ENCODE results near the gene LSAMP.

The LSAMP gene

DNA sequence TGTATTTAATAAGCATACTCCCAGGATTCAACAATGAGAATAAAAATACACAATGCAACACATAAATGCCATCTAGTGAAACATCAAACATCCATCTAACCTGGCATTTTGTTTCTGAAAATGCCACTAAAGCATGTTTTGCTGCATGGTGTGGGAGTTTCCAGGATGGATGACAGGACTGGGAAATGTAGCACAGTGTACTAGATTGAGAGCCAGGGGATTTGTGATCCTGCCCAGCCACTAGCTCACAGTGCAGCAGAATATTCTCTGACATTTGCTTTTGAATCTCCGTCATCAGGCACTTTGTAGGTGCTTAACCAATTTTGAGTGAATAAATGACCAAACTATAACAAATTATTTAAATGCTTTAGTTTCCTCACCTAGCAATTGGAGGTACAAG is 417.1 kb downstream of the LSAMP start:
- H3K23ac ChIP-seq (ENCODE audit: low read length): no peak overlapping the region
- DNase-seq: no peak
- H3K9me3 ChIP-seq (ENCODE audit: insufficient read depth, low read depth, low read length): no peaks in the 10 kb centered on the region
- H4K8ac ChIP-seq (ENCODE audit: low read depth, low read length): no peak overlapping the region
- no peak overlapping the region for H3K14ac ChIP-seq (ENCODE audit: low read length)
- H3K4me1 ChIP-seq (ENCODE audit: control insufficient read depth in 1 of 2, insufficient read depth in 2 of 2, low read length in 2 of 2): no peaks in the 10 kb centered on the region
- H3K4me2 ChIP-seq (ENCODE audit: low read length): no peak overlapping the region
- H2AFZ ChIP-seq (ENCODE audit: insufficient read depth, low read length, poor library complexity): no peak overlapping the region
- no peak overlapping the region for H3K27ac ChIP-seq (ENCODE audit: low read depth, low read length)
- H3K9ac ChIP-seq (ENCODE audit: low read length): no peak overlapping the region
- no peak overlapping the region for H4K91ac ChIP-seq (ENCODE audit: low read depth, low read length)
- H3K79me2 ChIP-seq (ENCODE audit: control insufficient read depth, insufficient read depth, low read length, poor library complexity): no peaks in the 10 kb centered on the region
- H2BK5ac ChIP-seq (ENCODE audit: low read depth, low read length, poor library complexity): no peak overlapping the region
- WGBS (ENCODE audit: extremely low coverage, insufficient coverage, insufficient read length): no CpG with 5 or more reads among the region's 1 CpG
- H3K4ac ChIP-seq (ENCODE audit: low read depth, low read length): no peak overlapping the region
- H3K4me3 ChIP-seq (ENCODE audit: low read depth, low read length): no peak overlapping the region
- H3K27me3 ChIP-seq (ENCODE audit: insufficient read depth, low read length): no peaks in the 10 kb centered on the region
- H3K18ac ChIP-seq (ENCODE audit: low read length): no peak overlapping the region
- H3K79me1 ChIP-seq (ENCODE audit: low read length): no peaks in the 10 kb centered on the region
- H4K12ac ChIP-seq (ENCODE audit: low read depth, low read length): no peak overlapping the region
- H2BK12ac ChIP-seq (ENCODE audit: low read length): no peak overlapping the region
- no peaks in the 10 kb centered on the region for H3K36me3 ChIP-seq (ENCODE audit: control insufficient read depth in 1 of 2, insufficient read depth in 2 of 2, low read length in 2 of 2)
- H2AK5ac ChIP-seq (ENCODE audit: low read length): no peak overlapping the region
- H2BK120ac ChIP-seq (ENCODE audit: insufficient read depth, low read length, poor library complexity): no peak overlapping the region

GRCh38 chr3:116020989-116021388 is 424.3 kb downstream of the LSAMP start:
- H2BK5ac ChIP-seq (ENCODE audit: low read depth, low read length, poor library complexity): no peak overlapping the region
- H2BK120ac ChIP-seq (ENCODE audit: insufficient read depth, low read length, poor library complexity): no peak overlapping the region
- no peak overlapping the region for H3K14ac ChIP-seq (ENCODE audit: low read length)
- DNase-seq: no peak
- H3K18ac ChIP-seq (ENCODE audit: low read length): no peak overlapping the region
- H2BK12ac ChIP-seq (ENCODE audit: low read length): no peak overlapping the region
- no peak overlapping the region for H3K23ac ChIP-seq (ENCODE audit: low read length)
- H3K9me3 ChIP-seq (ENCODE audit: insufficient read depth, low read depth, low read length): no peaks in the 10 kb centered on the region
- no peaks in the 10 kb centered on the region for H3K79me2 ChIP-seq (ENCODE audit: control insufficient read depth, insufficient read depth, low read length, poor library complexity)
- no peaks in the 10 kb centered on the region for H3K36me3 ChIP-seq (ENCODE audit: control insufficient read depth in 1 of 2, insufficient read depth in 2 of 2, low read length in 2 of 2)
- no peak overlapping the region for H2AK5ac ChIP-seq (ENCODE audit: low read length)
- no peak overlapping the region for H3K4me3 ChIP-seq (ENCODE audit: low read depth, low read length)
- no peak overlapping the region for H3K4ac ChIP-seq (ENCODE audit: low read depth, low read length)
- no peaks in the 10 kb centered on the region for H3K27me3 ChIP-seq (ENCODE audit: insufficient read depth, low read length)
- H2AFZ ChIP-seq (ENCODE audit: insufficient read depth, low read length, poor library complexity): no peak overlapping the region
- WGBS (ENCODE audit: extremely low coverage, insufficient coverage, insufficient read length): no CpG with 5 or more reads among the region's 1 CpG
- H3K79me1 ChIP-seq (ENCODE audit: low read length): no peaks in the 10 kb centered on the region
- no peak overlapping the region for H4K91ac ChIP-seq (ENCODE audit: low read depth, low read length)
- H4K12ac ChIP-seq (ENCODE audit: low read depth, low read length): no peak overlapping the region
- no peaks in the 10 kb centered on the region for H3K4me1 ChIP-seq (ENCODE audit: control insufficient read depth in 1 of 2, insufficient read depth in 2 of 2, low read length in 2 of 2)
- H3K27ac ChIP-seq (ENCODE audit: low read depth, low read length): no peak overlapping the region
- H4K8ac ChIP-seq (ENCODE audit: low read depth, low read length): no peak overlapping the region
- no peak overlapping the region for H3K9ac ChIP-seq (ENCODE audit: low read length)
- no peak overlapping the region for H3K4me2 ChIP-seq (ENCODE audit: low read length)

GRCh38 chr3:116020495-116020894 is 424.8 kb downstream of the LSAMP start:
- WGBS (ENCODE audit: extremely low coverage, insufficient coverage, insufficient read length): no CpG with 5 or more reads among the region's 4 CpGs

DNA sequence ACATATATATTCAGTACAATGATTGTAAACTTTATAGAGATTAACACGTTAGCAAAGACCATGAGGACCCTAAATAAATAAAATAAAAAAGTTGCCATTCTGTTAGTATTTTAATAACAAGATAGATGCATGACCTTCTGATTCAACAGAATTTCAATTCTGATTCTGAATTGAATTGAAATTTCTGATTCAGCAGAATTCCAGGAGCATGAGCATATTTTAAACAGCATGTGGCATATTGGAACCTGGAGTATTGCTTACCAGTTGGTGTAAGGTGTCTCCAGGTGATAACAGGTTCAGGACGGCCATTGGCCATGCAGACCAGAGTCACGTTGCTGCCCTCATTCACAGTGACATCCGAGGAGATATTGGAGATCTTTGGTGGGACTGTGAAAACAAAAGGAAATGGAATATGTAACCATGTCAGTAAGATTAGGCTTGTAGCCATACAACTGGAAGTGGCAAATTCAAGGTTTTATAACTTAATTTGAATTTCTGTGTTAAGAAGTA is 426.0 kb downstream of the LSAMP start:
- H3K36me3 ChIP-seq (ENCODE audit: control insufficient read depth in 1 of 2, insufficient read depth in 2 of 2, low read length in 2 of 2): no peaks in the 10 kb centered on the region
- H3K14ac ChIP-seq (ENCODE audit: low read length): no peak overlapping the region
- no peak overlapping the region for H4K8ac ChIP-seq (ENCODE audit: low read depth, low read length)
- no peak overlapping the region for H3K4me2 ChIP-seq (ENCODE audit: low read length)
- H3K9ac ChIP-seq (ENCODE audit: low read length): no peak overlapping the region
- no peak overlapping the region for H3K23ac ChIP-seq (ENCODE audit: low read length)
- no peak overlapping the region for H2AFZ ChIP-seq (ENCODE audit: insufficient read depth, low read length, poor library complexity)
- H3K4me1 ChIP-seq (ENCODE audit: control insufficient read depth in 1 of 2, insufficient read depth in 2 of 2, low read length in 2 of 2): no peaks in the 10 kb centered on the region
- H3K27ac ChIP-seq (ENCODE audit: low read depth, low read length): no peak overlapping the region
- no peak for DNase-seq
- H3K4ac ChIP-seq (ENCODE audit: low read depth, low read length): no peak overlapping the region
- no peak overlapping the region for H3K18ac ChIP-seq (ENCODE audit: low read length)
- H2BK5ac ChIP-seq (ENCODE audit: low read depth, low read length, poor library complexity): no peak overlapping the region
- no peak overlapping the region for H4K91ac ChIP-seq (ENCODE audit: low read depth, low read length)
- no CpG with 5 or more reads among the region's 4 CpGs for WGBS (ENCODE audit: extremely low coverage, insufficient coverage, insufficient read length)
- no peaks in the 10 kb centered on the region for H3K9me3 ChIP-seq (ENCODE audit: insufficient read depth, low read depth, low read length)
- no peaks in the 10 kb centered on the region for H3K79me2 ChIP-seq (ENCODE audit: control insufficient read depth, insufficient read depth, low read length, poor library complexity)
- H3K4me3 ChIP-seq (ENCODE audit: low read depth, low read length): no peak overlapping the region
- no peaks in the 10 kb centered on the region for H3K27me3 ChIP-seq (ENCODE audit: insufficient read depth, low read length)
- H2BK12ac ChIP-seq (ENCODE audit: low read length): no peak overlapping the region
- H2BK120ac ChIP-seq (ENCODE audit: insufficient read depth, low read length, poor library complexity): no peak overlapping the region
- H4K12ac ChIP-seq (ENCODE audit: low read depth, low read length): no peak overlapping the region
- H2AK5ac ChIP-seq (ENCODE audit: low read length): no peak overlapping the region
- H3K79me1 ChIP-seq (ENCODE audit: low read length): no peaks in the 10 kb centered on the region

More at GRCh38 chr3:116020495-116020894, 424.8 kb downstream of the LSAMP start:
- Histone ChIP-seq H4K12ac (ENCODE audit: low read depth, low read length) (no peak overlapping the region), H3K79me2 (ENCODE audit: control insufficient read depth, insufficient read depth, low read length, poor library complexity) (no peaks in the 10 kb centered on the region), H3K27me3 (ENCODE audit: insufficient read depth, low read length) (no peaks in the 10 kb centered on the region), H3K9me3 (ENCODE audit: insufficient read depth, low read depth, low read length) (no peaks in the 10 kb centered on the region), H2BK12ac (ENCODE audit: low read length) (no peak overlapping the region), H4K8ac (ENCODE audit: low read depth, low read length) (no peak overlapping the region), H3K4me3 (ENCODE audit: low read depth, low read length) (no peak overlapping the region), H3K23ac (ENCODE audit: low read length) (no peak overlapping the region), H3K4me1 (ENCODE audit: control insufficient read depth in 1 of 2, insufficient read depth in 2 of 2, low read length in 2 of 2) (no peaks in the 10 kb centered on the region), H3K14ac (ENCODE audit: low read length) (no peak overlapping the region), H4K91ac (ENCODE audit: low read depth, low read length) (no peak overlapping the region), H2BK5ac (ENCODE audit: low read depth, low read length, poor library complexity) (no peak overlapping the region), H3K27ac (ENCODE audit: low read depth, low read length) (no peak overlapping the region), H3K36me3 (ENCODE audit: control insufficient read depth in 1 of 2, insufficient read depth in 2 of 2, low read length in 2 of 2) (no peaks in the 10 kb centered on the region), H3K18ac (ENCODE audit: low read length) (no peak overlapping the region), H3K9ac (ENCODE audit: low read length) (no peak overlapping the region), H2BK120ac (ENCODE audit: insufficient read depth, low read length, poor library complexity) (no peak overlapping the region), H3K79me1 (ENCODE audit: low read length) (no peaks in the 10 kb centered on the region), H3K4ac (ENCODE audit: low read depth, low read length) (no peak overlapping the region), H2AFZ (ENCODE audit: insufficient read depth, low read length, poor library complexity) (no peak overlapping the region), H3K4me2 (ENCODE audit: low read length) (no peak overlapping the region), H2AK5ac (ENCODE audit: low read length) (no peak overlapping the region)
- DNase-seq: no peak

All from trophoblast cell (in vitro differentiated cells and primary cell).